Vagina (tissue), 2 donors: Measurements from ENCODE around the gene DIP2B. TPM values are rescaled to one million over a fixed set of nuclear protein-coding genes. Genes with fewer than 3 reads are reported as not detected.
A peak's percentile ranks its signal among the peaks of the same experiment; 100 is the strongest.

ENCODE experiments used
- DNase-seq, 2 donors: peaks; one replicate each; pipeline ENCODE4 v3.0.0-alpha.2; 2017; ENCODE audit errors: extremely low spot score in 2 of 2
- H3K27ac ChIP-seq: fragments of 200-600 bp; sonication (generic); one replicate; pipeline ENCODE4 v1.5.1; 2019
- H3K27me3 ChIP-seq: fragments of 200-600 bp; sonication (generic); one replicate; pipeline ENCODE4 v1.5.1; 2019
- H3K36me3 ChIP-seq, 2 donors: fragments of 200-600 bp; sonication (generic); one replicate each; pipeline ENCODE4 v1.5.1; 2017 to 2019
- H3K4me1 ChIP-seq: fragments of 200-600 bp; sonication (generic); one replicate; pipeline ENCODE4 v1.5.1; 2019
- H3K4me3 ChIP-seq, 2 donors: fragments of 200-600 bp; sonication (generic); 1 replicate in 1 of 2; 2 replicates in 1 of 2; pipeline ENCODE4 v1.5.1; 2016 to 2019
- H3K9me3 ChIP-seq: fragments of 200-600 bp; sonication (generic); one replicate; pipeline ENCODE4 v1.5.1; 2019
- POLR2A ChIP-seq, 2 donors: fragments of 450-650 bp; IDR thresholded peaks; one replicate each; pipeline ENCODE4 v1.6.1; 2017; ENCODE audit warnings: antibody characterized with exemption in 2 of 2, mild to moderate bottlenecking in 2 of 2, moderate library complexity in 2 of 2
- POLR2AphosphoS5 ChIP-seq, 2 donors: sonication (generic); formaldehyde crosslinking; IDR thresholded peaks; one replicate each; pipeline ENCODE4 v1.9.0; 2017; ENCODE audit warnings: antibody characterized with exemption in 2 of 2, mild to moderate bottlenecking in 2 of 2, low read depth in 1 of 2; ENCODE audit not compliant: insufficient read depth in 1 of 2
- intact Hi-C: fragments of 100-400 bp; cut with DNase I; formaldehyde crosslinking; loops from one replicate; pipeline ENCODE4 v1.15.1; 2023
- total RNA-seq: library from RNA; depleted of rRNA; stranded (reverse); fragments of >200 nt; gene quantifications from one replicate; pipeline ENCODE4 v1.2.3, GENCODE V29; 2016
- TF ChIP-seq, protein P1 (sequence below), 3 experiments: fragments of 450-650 bp in 2 of 3; fragments of 200-600 bp in 1 of 3; sonication (generic) in 1 of 3; IDR thresholded peaks; one replicate each; pipeline ENCODE4 v1.5.1; 2017 to 2019; ENCODE audit warnings: antibody characterized with exemption in 3 of 3, mild to moderate bottlenecking in 2 of 3, moderate library complexity in 2 of 3

The DIP2B gene
- total RNA-seq, 1 donor from 2014 or later, result 32.2 TPM

- no peaks in the 10 kb centered on the region for H3K36me3 ChIP-seq
- TF ChIP-seq, protein P1, sequence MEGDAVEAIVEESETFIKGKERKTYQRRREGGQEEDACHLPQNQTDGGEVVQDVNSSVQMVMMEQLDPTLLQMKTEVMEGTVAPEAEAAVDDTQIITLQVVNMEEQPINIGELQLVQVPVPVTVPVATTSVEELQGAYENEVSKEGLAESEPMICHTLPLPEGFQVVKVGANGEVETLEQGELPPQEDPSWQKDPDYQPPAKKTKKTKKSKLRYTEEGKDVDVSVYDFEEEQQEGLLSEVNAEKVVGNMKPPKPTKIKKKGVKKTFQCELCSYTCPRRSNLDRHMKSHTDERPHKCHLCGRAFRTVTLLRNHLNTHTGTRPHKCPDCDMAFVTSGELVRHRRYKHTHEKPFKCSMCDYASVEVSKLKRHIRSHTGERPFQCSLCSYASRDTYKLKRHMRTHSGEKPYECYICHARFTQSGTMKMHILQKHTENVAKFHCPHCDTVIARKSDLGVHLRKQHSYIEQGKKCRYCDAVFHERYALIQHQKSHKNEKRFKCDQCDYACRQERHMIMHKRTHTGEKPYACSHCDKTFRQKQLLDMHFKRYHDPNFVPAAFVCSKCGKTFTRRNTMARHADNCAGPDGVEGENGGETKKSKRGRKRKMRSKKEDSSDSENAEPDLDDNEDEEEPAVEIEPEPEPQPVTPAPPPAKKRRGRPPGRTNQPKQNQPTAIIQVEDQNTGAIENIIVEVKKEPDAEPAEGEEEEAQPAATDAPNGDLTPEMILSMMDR (IDR thresholded peaks at IDR 0.05), result no peak
- no peak for TF ChIP-seq POLR2AphosphoS5 (IDR thresholded peaks at IDR 0.05; ENCODE audit: insufficient read depth in 1 of 2, low read depth in 1 of 2)
- no peak for TF ChIP-seq POLR2A (IDR thresholded peaks at IDR 0.05)
- intact Hi-C loops, result no loop called here
- no peaks in the 10 kb centered on the region for H3K27me3 ChIP-seq
- H3K4me1 ChIP-seq, result peaks cover 72% of the 10 kb centered on the region
- DNase-seq, result no peak
- no peaks in the 10 kb centered on the region for H3K9me3 ChIP-seq
- peak overlapping the region; percentile 25 for H3K27ac ChIP-seq
- H3K4me3 ChIP-seq, result no peak overlapping the region
Measured at GRCh38 chr12:50620109-50620977, 115.6 kb downstream of the DIP2B start.

DNA sequence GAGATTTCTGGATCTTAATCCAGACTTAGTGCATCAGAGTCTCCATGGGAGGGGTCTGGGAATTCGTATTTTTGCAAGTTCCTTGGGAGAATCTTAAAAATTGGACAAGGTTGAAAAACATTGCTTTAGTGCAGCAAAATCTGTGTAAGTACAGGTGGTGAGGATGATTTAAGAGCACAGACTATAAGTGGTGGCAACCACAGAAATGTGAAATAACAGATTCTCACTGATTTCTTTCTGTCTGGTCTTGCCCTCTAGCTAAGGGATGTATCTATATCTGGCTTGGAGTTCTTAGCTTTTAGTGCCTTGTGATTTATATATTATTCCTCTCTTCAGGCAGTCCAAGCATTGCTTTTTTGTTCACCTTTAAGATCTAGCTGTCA is 116.2 kb downstream of the DIP2B start:
- no peaks in the 10 kb centered on the region for H3K36me3 ChIP-seq
- peaks cover 71% of the 10 kb centered on the region for H3K4me1 ChIP-seq
- no peak for TF ChIP-seq POLR2AphosphoS5 (IDR thresholded peaks at IDR 0.05; ENCODE audit: insufficient read depth in 1 of 2, low read depth in 1 of 2)
- TF ChIP-seq POLR2A (IDR thresholded peaks at IDR 0.05), result no peak
- TF ChIP-seq, protein P1 (IDR thresholded peaks at IDR 0.05), result no peak
- H3K4me3 ChIP-seq, result no peak overlapping the region
- no peaks in the 10 kb centered on the region for H3K27me3 ChIP-seq
- intact Hi-C loops, result no loop called here
- H3K9me3 ChIP-seq, result no peaks in the 10 kb centered on the region
- peak overlapping the region; percentile 25 for H3K27ac ChIP-seq
- DNase-seq, result no peak

DNA sequence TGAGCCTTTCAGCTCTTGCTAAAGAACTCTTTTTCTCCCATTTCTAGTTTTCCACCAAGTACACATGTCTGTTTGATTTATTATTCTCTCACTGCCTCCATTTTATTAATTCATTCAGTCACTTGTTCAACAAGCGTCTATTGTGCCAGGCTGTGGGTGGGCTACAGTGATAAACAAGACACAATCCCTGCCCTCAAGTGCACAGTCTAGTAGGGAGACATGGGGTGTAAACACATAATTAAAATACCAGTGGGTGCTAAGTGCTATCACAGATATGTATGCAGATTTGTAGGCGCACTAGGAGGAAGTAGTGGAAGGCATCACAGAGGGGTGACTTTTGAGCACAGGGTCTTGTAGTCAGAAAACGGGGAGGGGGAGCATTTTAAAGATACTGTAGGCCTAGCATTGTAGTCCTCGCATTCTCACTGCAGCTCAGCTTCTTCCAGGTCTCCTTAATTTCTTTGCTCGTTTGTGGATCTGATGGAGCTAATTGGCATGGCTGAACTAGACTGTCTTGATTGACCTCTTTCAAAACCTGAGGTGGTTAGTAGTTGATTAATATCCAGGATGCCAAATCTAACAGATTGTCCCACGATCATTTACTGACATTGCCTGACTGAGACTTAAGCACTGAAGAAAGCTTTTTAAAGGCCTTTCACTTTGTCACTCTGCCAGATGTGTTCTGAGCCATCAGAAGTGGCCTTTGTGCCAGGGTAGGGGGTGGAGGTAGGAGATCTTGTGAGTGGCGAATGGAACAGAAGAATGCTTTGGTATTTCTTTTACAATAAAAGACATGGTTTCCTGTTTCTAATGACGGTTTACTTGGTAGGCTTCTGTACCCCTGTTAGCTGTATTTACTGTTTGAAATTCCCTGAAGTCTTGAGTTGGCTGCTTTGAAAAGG is 116.9 kb downstream of the DIP2B start:
- H3K36me3 ChIP-seq, result no peaks in the 10 kb centered on the region
- TF ChIP-seq, protein P1 (IDR thresholded peaks at IDR 0.05), result no peak
- TF ChIP-seq POLR2AphosphoS5 (IDR thresholded peaks at IDR 0.05; ENCODE audit: insufficient read depth in 1 of 2, low read depth in 1 of 2) (no peak), POLR2A (IDR thresholded peaks at IDR 0.05) (no peak)
- no peaks in the 10 kb centered on the region for H3K27me3 ChIP-seq
- peak overlapping the region; percentile 25 for H3K27ac ChIP-seq
- H3K4me1 ChIP-seq, result peaks cover 67% of the 10 kb centered on the region
- H3K4me3 ChIP-seq, result no peak overlapping the region
- DNase-seq, result no peak
- no peaks in the 10 kb centered on the region for H3K9me3 ChIP-seq
- intact Hi-C loops, result no loop called here

DNA sequence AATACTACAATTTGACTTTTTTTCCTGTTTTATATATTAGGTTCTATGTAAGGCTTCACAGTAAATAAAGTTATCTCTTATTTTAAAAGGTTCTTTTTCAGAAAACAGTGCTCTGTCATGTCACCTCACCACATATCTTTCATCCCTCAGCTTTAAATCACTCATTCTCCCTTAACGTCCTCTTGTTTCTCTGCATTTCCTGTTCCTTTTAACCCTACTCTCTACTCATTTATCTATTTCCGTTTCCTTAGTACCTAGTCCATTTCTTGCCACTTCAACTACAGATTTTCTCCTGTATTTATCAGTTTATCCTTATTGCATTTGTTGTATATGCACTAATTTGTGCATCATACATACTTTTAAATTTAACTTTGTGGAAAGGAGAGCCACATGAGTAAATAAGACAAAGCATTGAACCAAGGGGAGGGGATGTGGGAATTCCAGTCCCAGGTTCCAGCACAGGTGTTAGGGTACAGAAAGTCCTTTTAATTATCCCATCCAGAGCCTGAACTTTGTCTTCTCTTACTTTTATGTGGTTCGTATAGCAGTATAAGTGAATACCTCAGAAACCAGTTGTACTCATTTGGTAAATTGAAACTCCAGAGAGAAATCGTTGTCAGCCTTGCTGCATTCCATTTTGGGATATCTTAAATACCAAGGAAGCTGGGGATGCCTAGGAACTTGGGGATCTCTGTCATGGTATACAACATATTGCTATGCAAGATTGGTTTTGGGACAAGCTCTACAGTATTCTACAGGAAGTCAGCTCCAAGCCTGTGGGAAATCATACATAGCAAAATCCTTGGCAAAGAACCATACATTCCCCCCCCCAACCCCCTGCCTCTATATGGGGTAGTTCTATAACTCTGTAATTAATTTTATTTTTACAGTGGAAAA is 120.5 kb downstream of the DIP2B start:
- no peak overlapping the region for H3K27ac ChIP-seq
- TF ChIP-seq POLR2A (IDR thresholded peaks at IDR 0.05) (no peak), POLR2AphosphoS5 (IDR thresholded peaks at IDR 0.05; ENCODE audit: insufficient read depth in 1 of 2, low read depth in 1 of 2) (no peak)
- TF ChIP-seq, protein P1 (IDR thresholded peaks at IDR 0.05), result no peak
- no peak overlapping the region for H3K4me3 ChIP-seq
- H3K4me1 ChIP-seq, result peaks cover 31% of the 10 kb centered on the region
- H3K9me3 ChIP-seq, result no peaks in the 10 kb centered on the region
- no peaks in the 10 kb centered on the region for H3K27me3 ChIP-seq
- peaks cover 0 to 13% of the 10 kb centered on the region in 2 donors for H3K36me3 ChIP-seq
- intact Hi-C loops, result no loop called here
- no peak for DNase-seq
